Liver (tissue), 3 donors: ENCODE data around the gene CCDC154.

Experiments
- CTCF ChIP-seq: fragments of 150-350 bp; IDR thresholded peaks from 2 replicates; pipeline ENCODE4 v1.5.1; 2017; ENCODE audit warnings: improper control_type of control experiment, low read depth, low read length; ENCODE audit not compliant: missing input control
- HNF4A ChIP-seq, 2 donors: conservative IDR thresholded peaks; 2 replicates each; pipeline ENCODE4 v1.6.1; 2016; ENCODE audit warnings: antibody characterized with exemption in 2 of 2, mild to moderate bottlenecking in 2 of 2
- MAX ChIP-seq: IDR thresholded peaks from 2 replicates; pipeline ENCODE4 v1.6.1; 2016; ENCODE audit warnings: antibody characterized with exemption
- RAD21 ChIP-seq, 2 donors: IDR thresholded peaks; 2 replicates each; pipeline ENCODE4 v1.6.1; 2016; ENCODE audit warnings: antibody characterized with exemption in 2 of 2, mild to moderate bottlenecking in 2 of 2
- REST ChIP-seq: IDR thresholded peaks from 2 replicates; pipeline ENCODE4 v1.6.1; 2016; ENCODE audit warnings: antibody characterized with exemption, mild to moderate bottlenecking
- SP1 ChIP-seq: IDR thresholded peaks from 2 replicates; pipeline ENCODE4 v1.6.1; 2018; ENCODE audit warnings: antibody characterized with exemption, mild to moderate bottlenecking
- ZBTB33 ChIP-seq: IDR thresholded peaks from 2 replicates; pipeline ENCODE4 v1.6.1; 2016; ENCODE audit warnings: antibody characterized with exemption
- donor health status: healthy.
- donor health status: healthy.

GRCh38 chr16:1429012-1429411, 15.3 kb downstream of the CCDC154 start:
- TF ChIP-seq REST: no peak
- TF ChIP-seq CTCF: no peak
- no peak for TF ChIP-seq SP1
- TF ChIP-seq MAX: no peak
- no peak for TF ChIP-seq RAD21 (IDR thresholded peaks at IDR 0.05)
- TF ChIP-seq ZBTB33: no peak
- no peak for TF ChIP-seq HNF4A (conservative IDR thresholded peaks at IDR 0.05)
